Suprapubic skin (tissue), 3 donors: Measurements from ENCODE around the gene MYO5B.

Source experiments
- CTCF ChIP-seq, 2 donors: fragments of 200-600 bp in 1 of 2; fragments of 450-650 bp in 1 of 2; sonication (generic) in 1 of 2; IDR thresholded peaks; one replicate each; pipeline ENCODE4 v1.5.1; 2016 to 2019; ENCODE audit warnings: antibody characterized with exemption in 2 of 2, mild to moderate bottlenecking in 1 of 2, moderate library complexity in 1 of 2
- EP300 ChIP-seq: sonication (generic); formaldehyde crosslinking; IDR thresholded peaks from one replicate; pipeline ENCODE4 v1.6.1; 2017; ENCODE audit warnings: antibody characterized with exemption
- POLR2A ChIP-seq, 2 donors: fragments of 450-650 bp; IDR thresholded peaks; one replicate each; pipeline ENCODE4 v1.6.1; 2017; ENCODE audit warnings: antibody characterized with exemption in 2 of 2, mild to moderate bottlenecking in 2 of 2, moderate library complexity in 2 of 2

- TF ChIP-seq CTCF (IDR thresholded peaks at IDR 0.05) (no peak), POLR2A (IDR thresholded peaks at IDR 0.05) (no peak), EP300 (no peak)
Observed at GRCh38 chr18:49854681-49855080, 340.3 kb downstream of the MYO5B start.
